Immature natural killer cell (primary cell): ENCODE measurements around the gene CIART. TPM values are rescaled to one million over a fixed set of nuclear protein-coding genes. Genes with fewer than 3 reads are reported as not detected.
"Not testable (repeated sequence)": the region's sequence is repeated elsewhere in the genome, so short reads cannot be mapped to it uniquely, and the experiment has no call there.

Source experiments
- DNase-seq, 3 donors: peaks; one replicate each; pipeline ENCODE4 v3.0.0; 2022; ENCODE audit warnings: mixed read lengths in 1 of 3
- H3K27ac Mint-ChIP-seq, 6 donors: one replicate each; pipeline ENCODE4 v1.8.0; 2020; ENCODE audit warnings: mixed read lengths in 6 of 6, mild to moderate bottlenecking in 5 of 6, inconsistent platforms in 4 of 6, moderate library complexity in 3 of 6
- H3K27me3 Mint-ChIP-seq, 3 donors: one replicate each; pipeline ENCODE4 v1.8.0; 2020 to 2021; ENCODE audit warnings: low read depth in 3 of 3, mild to moderate bottlenecking in 3 of 3, mixed read lengths in 3 of 3, moderate library complexity in 3 of 3, inconsistent platforms in 1 of 3
- H3K36me3 Mint-ChIP-seq, 3 donors: one replicate each; pipeline ENCODE4 v1.8.0; 2020; ENCODE audit warnings: mixed read lengths in 3 of 3, inconsistent platforms in 2 of 3, mild to moderate bottlenecking in 2 of 3
- H3K4me1 Mint-ChIP-seq, 2 donors: one replicate each; pipeline ENCODE4 v1.8.0; 2020; ENCODE audit warnings: inconsistent platforms in 2 of 2, mild to moderate bottlenecking in 2 of 2, mixed read lengths in 2 of 2, moderate library complexity in 1 of 2
- H3K4me3 Mint-ChIP-seq, 5 donors: one replicate each; pipeline ENCODE4 v1.8.0; 2020; ENCODE audit warnings: mild to moderate bottlenecking in 5 of 5, mixed read lengths in 5 of 5, inconsistent platforms in 3 of 5, moderate library complexity in 3 of 5
- H3K9me3 Mint-ChIP-seq, 6 donors: one replicate each; pipeline ENCODE4 v1.8.0; 2020; ENCODE audit warnings: mild to moderate bottlenecking in 6 of 6, mixed read lengths in 6 of 6, inconsistent platforms in 4 of 6, moderate library complexity in 3 of 6
- polyA plus RNA-seq, 3 donors: library from polyadenylated mRNA; unstranded; fragments of 300-500 nt; fragmentation: Illumina TruSeq; gene quantifications; one replicate each; pipeline ENCODE4 v1.2.3, GENCODE V29; 2021

CIART gene
- not detected for polyA plus RNA-seq

- Mint-ChIP-seq H3K4me3 (peak within 1 kb of the TSS; percentile 83 to 94 (median 88)), H3K9me3 (no peaks in the 10 kb centered on the region), H3K4me1 (peaks cover 28 to 34% of the 10 kb centered on the region in 2 donors), H3K27me3 (peaks cover 6 to 22% (median 11%) of the 10 kb centered on the region in 3 donors), H3K27ac (peak within 1 kb of the TSS; percentile 48 to 93 (median 79)), H3K36me3 (no peaks in the 10 kb centered on the region)
- peak; percentile 74 to 75 (median 75) for DNase-seq
Observed at GRCh38 chr1:150281758-150282557, at the start of gene CIART. CIART (plus strand) TSS chr1:150282554; CDS start chr1:150283268, 714 bp downstream.

- Mint-ChIP-seq H3K36me3 (peaks cover 0 to 13% (median 5%) of the 10 kb centered on the region in 3 donors), H3K4me1 (peaks cover 16 to 20% of the 10 kb centered on the region in 2 donors), H3K27ac (peak overlapping the region in 5 of 6 donors; percentile 95 to 100 (median 97)), H3K4me3 (peak overlapping the region in 3 of 5 donors; percentile 13 to 97 (median 27))
- H3K9me3 Mint-ChIP-seq, H3K27me3 Mint-ChIP-seq, DNase-seq: not testable (repeated sequence)
Observed at GRCh38 chr1:150232921-150233320, 49.4 kb upstream of the CIART start.

- H3K27me3 Mint-ChIP-seq: peaks cover 7 to 11% (median 8%) of the 10 kb centered on the region in 3 donors
- H3K9me3 Mint-ChIP-seq: no peaks in the 10 kb centered on the region
- peak overlapping the region in 5 of 6 donors; percentile 95 to 100 (median 97) for H3K27ac Mint-ChIP-seq
- H3K36me3 Mint-ChIP-seq: peaks cover 0 to 12% (median 4%) of the 10 kb centered on the region in 3 donors
- peaks cover 16 to 20% of the 10 kb centered on the region in 2 donors for H3K4me1 Mint-ChIP-seq
- DNase-seq: peak; percentile 4 to 26 (median 15)
- H3K4me3 Mint-ChIP-seq: peak overlapping the region in 1 of 5 donors; percentile 97
Observed at GRCh38 chr1:150233359-150234308, 48.7 kb upstream of the CIART start.

- peak overlapping the region in 1 of 5 donors; percentile 97 for H3K4me3 Mint-ChIP-seq
- H3K9me3 Mint-ChIP-seq: no peaks in the 10 kb centered on the region
- H3K27me3 Mint-ChIP-seq: peaks cover 7 to 11% (median 8%) of the 10 kb centered on the region in 3 donors
- H3K4me1 Mint-ChIP-seq: peaks cover 16 to 20% of the 10 kb centered on the region in 2 donors
- peaks cover 0 to 8% (median 0%) of the 10 kb centered on the region in 3 donors for H3K36me3 Mint-ChIP-seq
- DNase-seq: no peak
- H3K27ac Mint-ChIP-seq: peak overlapping the region in 5 of 6 donors; percentile 95 to 100 (median 97)
Observed at GRCh38 chr1:150234309-150234565, 48.1 kb upstream of the CIART start.

- H3K36me3 Mint-ChIP-seq: peaks cover 0 to 8% (median 0%) of the 10 kb centered on the region in 3 donors
- H3K27ac Mint-ChIP-seq: peak overlapping the region in 5 of 6 donors; percentile 95 to 100 (median 97)
- peaks cover 7 to 11% (median 8%) of the 10 kb centered on the region in 3 donors for H3K27me3 Mint-ChIP-seq
- peak overlapping the region in 1 of 5 donors; percentile 97 for H3K4me3 Mint-ChIP-seq
- DNase-seq: peak; percentile 87 to 91 (median 88)
- peaks cover 16 to 20% of the 10 kb centered on the region in 2 donors for H3K4me1 Mint-ChIP-seq
- no peaks in the 10 kb centered on the region for H3K9me3 Mint-ChIP-seq
Observed at GRCh38 chr1:150234566-150235293, 47.6 kb upstream of the CIART start.

GRCh38 chr1:150235294-150235851 lies 47.0 kb upstream of the CIART start:
- Mint-ChIP-seq H3K9me3 (no peaks in the 10 kb centered on the region), H3K4me3 (no peak overlapping the region), H3K27me3 (peaks cover 7 to 10% (median 8%) of the 10 kb centered on the region in 3 donors), H3K4me1 (peaks cover 16 to 20% of the 10 kb centered on the region in 2 donors), H3K27ac (no peak overlapping the region), H3K36me3 (peaks cover 0 to 4% (median 0%) of the 10 kb centered on the region in 3 donors)
- peak; percentile 31 to 36 (median 35) for DNase-seq

- peak; percentile 96 to 98 (median 97) for DNase-seq
- H3K9me3 Mint-ChIP-seq: no peaks in the 10 kb centered on the region
- peaks cover 0 to under 1% (median 0%) of the 10 kb centered on the region in 3 donors for H3K36me3 Mint-ChIP-seq
- H3K4me1 Mint-ChIP-seq: peaks cover 16 to 20% of the 10 kb centered on the region in 2 donors
- H3K27ac Mint-ChIP-seq: peak within 1 kb of the TSS in 5 of 6 donors; percentile 95 to 100 (median 97)
- peaks cover 7 to 11% (median 8%) of the 10 kb centered on the region in 3 donors for H3K27me3 Mint-ChIP-seq
- peak within 1 kb of the TSS in 1 of 5 donors; percentile 97 for H3K4me3 Mint-ChIP-seq
Observed at GRCh38 chr1:150235852-150236613, 46.3 kb upstream of the CIART start, which contains the start of gene ANP32E. ANP32E (minus strand) TSS chr1:150236112; CDS start chr1:150235786, 326 bp downstream.

GRCh38 chr1:150236614-150237100 lies 45.7 kb upstream of the CIART start:
- Mint-ChIP-seq H3K27me3 (peaks cover 7 to 11% (median 8%) of the 10 kb centered on the region in 3 donors), H3K4me3 (no peak overlapping the region), H3K36me3 (no peaks in the 10 kb centered on the region), H3K9me3 (no peaks in the 10 kb centered on the region), H3K4me1 (peaks cover 16 to 20% of the 10 kb centered on the region in 2 donors), H3K27ac (peak overlapping the region in 1 of 6 donors; percentile 74)
- DNase-seq: no peak

- H3K9me3 Mint-ChIP-seq, H3K36me3 Mint-ChIP-seq, DNase-seq: not testable (repeated sequence)
- peaks cover 7 to 11% (median 8%) of the 10 kb centered on the region in 3 donors for H3K27me3 Mint-ChIP-seq
- H3K4me1 Mint-ChIP-seq: peaks cover 16 to 20% of the 10 kb centered on the region in 2 donors
- H3K4me3 Mint-ChIP-seq: peak overlapping the region in 1 of 5 donors; percentile 15
- peak overlapping the region in 1 of 6 donors; percentile 74 for H3K27ac Mint-ChIP-seq
Observed at GRCh38 chr1:150237176-150237575, 45.2 kb upstream of the CIART start.

- Mint-ChIP-seq H3K9me3 (no peaks in the 10 kb centered on the region), H3K36me3 (no peaks in the 10 kb centered on the region)
Observed at GRCh38 chr1:150237746-150238145, 44.6 kb upstream of the CIART start.

GRCh38 chr1:150243003-150243402 lies 39.4 kb upstream of the CIART start:
- Mint-ChIP-seq H3K27me3 (peaks cover 0 to 6% (median 2%) of the 10 kb centered on the region in 3 donors), H3K27ac (no peak overlapping the region), H3K4me1 (no peaks in the 10 kb centered on the region), H3K4me3 (no peak overlapping the region), H3K9me3 (no peaks in the 10 kb centered on the region), H3K36me3 (no peaks in the 10 kb centered on the region)
- DNase-seq: no peak

More at GRCh38 chr1:150237746-150238145, 44.6 kb upstream of the CIART start:
- no peak overlapping the region for H3K27ac Mint-ChIP-seq
- H3K4me3 Mint-ChIP-seq: peak overlapping the region in 2 of 5 donors; percentile 10 to 36
- peaks cover 7 to 11% (median 8%) of the 10 kb centered on the region in 3 donors for H3K27me3 Mint-ChIP-seq
- peaks cover 16 to 20% of the 10 kb centered on the region in 2 donors for H3K4me1 Mint-ChIP-seq
- no peak for DNase-seq

GRCh38 chr1:150249936-150250335 lies 32.4 kb upstream of the CIART start:
- Mint-ChIP-seq H3K36me3 (no peaks in the 10 kb centered on the region), H3K27ac (no peak overlapping the region), H3K4me1 (no peaks in the 10 kb centered on the region), H3K4me3 (no peak overlapping the region), H3K27me3 (peaks cover 0 to 5% (median 0%) of the 10 kb centered on the region in 3 donors), H3K9me3 (peaks cover 0 to 1% (median 0%) of the 10 kb centered on the region in 6 donors)
- no peak for DNase-seq
